ENCODE data around the gene ACBD6.

GRCh38 chr1:180360333-180361075 lies 141.9 kb downstream of the ACBD6 start:
- no peak for TF ChIP-seq POLR2AphosphoS5 (IDR thresholded peaks at IDR 0.05; ENCODE audit: low read depth, low read length)
- no peak for TF ChIP-seq POLR2A (IDR thresholded peaks at IDR 0.05; ENCODE audit: low read depth, low read length)
- TF ChIP-seq TAF1 (IDR thresholded peaks at IDR 0.05; ENCODE audit: borderline replicate concordance, low read depth, low read length) = no peak

Measured in GM12892 (cell line).